Vagina (tissue), 2 donors: ENCODE results near the gene KDELR1.

Experiments
- POLR2A ChIP-seq, 2 donors: fragments of 450-650 bp; IDR thresholded peaks; one replicate each; pipeline ENCODE4 v1.6.1; 2017; ENCODE audit warnings: antibody characterized with exemption in 2 of 2, mild to moderate bottlenecking in 2 of 2, moderate library complexity in 2 of 2
- TF ChIP-seq, protein P1 (sequence below), 3 experiments: fragments of 450-650 bp in 2 of 3; fragments of 200-600 bp in 1 of 3; sonication (generic) in 1 of 3; IDR thresholded peaks; one replicate each; pipeline ENCODE4 v1.5.1; 2017 to 2019; ENCODE audit warnings: antibody characterized with exemption in 3 of 3, mild to moderate bottlenecking in 2 of 3, moderate library complexity in 2 of 3

DNA sequence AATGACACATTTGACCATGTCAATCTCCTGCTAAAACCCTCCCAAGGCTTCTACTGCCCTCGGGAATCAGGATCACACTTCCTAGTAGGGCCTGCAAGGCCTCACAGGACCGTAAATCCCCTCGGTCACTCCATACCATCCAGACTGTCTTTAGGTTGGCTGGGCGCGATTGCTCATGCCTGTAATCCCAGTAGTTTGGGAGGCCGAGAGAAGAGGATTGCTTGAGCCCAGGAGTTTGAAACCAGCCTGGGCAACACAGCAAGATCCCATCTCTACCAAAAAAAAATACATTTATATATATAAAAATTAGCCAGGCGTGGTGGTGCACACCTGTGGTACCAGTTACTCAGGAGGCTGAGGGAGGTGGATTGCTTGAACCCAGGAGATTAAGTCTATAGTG, 42.6 kb downstream of the KDELR1 start:
- TF ChIP-seq, protein P1, sequence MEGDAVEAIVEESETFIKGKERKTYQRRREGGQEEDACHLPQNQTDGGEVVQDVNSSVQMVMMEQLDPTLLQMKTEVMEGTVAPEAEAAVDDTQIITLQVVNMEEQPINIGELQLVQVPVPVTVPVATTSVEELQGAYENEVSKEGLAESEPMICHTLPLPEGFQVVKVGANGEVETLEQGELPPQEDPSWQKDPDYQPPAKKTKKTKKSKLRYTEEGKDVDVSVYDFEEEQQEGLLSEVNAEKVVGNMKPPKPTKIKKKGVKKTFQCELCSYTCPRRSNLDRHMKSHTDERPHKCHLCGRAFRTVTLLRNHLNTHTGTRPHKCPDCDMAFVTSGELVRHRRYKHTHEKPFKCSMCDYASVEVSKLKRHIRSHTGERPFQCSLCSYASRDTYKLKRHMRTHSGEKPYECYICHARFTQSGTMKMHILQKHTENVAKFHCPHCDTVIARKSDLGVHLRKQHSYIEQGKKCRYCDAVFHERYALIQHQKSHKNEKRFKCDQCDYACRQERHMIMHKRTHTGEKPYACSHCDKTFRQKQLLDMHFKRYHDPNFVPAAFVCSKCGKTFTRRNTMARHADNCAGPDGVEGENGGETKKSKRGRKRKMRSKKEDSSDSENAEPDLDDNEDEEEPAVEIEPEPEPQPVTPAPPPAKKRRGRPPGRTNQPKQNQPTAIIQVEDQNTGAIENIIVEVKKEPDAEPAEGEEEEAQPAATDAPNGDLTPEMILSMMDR (IDR thresholded peaks at IDR 0.05): no peak
- TF ChIP-seq POLR2A (IDR thresholded peaks at IDR 0.05): no peak
